GM19193 (cell line): Measurements from ENCODE around the gene SNX10.

Source experiments
- POLR2A ChIP-seq: IDR thresholded peaks from 4 replicates; pipeline ENCODE4 v1.6.1; 2011; ENCODE audit not compliant: insufficient read depth, insufficient read length; ENCODE audit errors: extremely low read depth

The SNX10 gene

GRCh38 chr7:26326211-26326610 lies 34.5 kb downstream of the SNX10 start:
- no peak for TF ChIP-seq POLR2A

- no peak for TF ChIP-seq POLR2A
Measured at GRCh38 chr7:26328498-26329390, 37.1 kb downstream of the SNX10 start.

DNA sequence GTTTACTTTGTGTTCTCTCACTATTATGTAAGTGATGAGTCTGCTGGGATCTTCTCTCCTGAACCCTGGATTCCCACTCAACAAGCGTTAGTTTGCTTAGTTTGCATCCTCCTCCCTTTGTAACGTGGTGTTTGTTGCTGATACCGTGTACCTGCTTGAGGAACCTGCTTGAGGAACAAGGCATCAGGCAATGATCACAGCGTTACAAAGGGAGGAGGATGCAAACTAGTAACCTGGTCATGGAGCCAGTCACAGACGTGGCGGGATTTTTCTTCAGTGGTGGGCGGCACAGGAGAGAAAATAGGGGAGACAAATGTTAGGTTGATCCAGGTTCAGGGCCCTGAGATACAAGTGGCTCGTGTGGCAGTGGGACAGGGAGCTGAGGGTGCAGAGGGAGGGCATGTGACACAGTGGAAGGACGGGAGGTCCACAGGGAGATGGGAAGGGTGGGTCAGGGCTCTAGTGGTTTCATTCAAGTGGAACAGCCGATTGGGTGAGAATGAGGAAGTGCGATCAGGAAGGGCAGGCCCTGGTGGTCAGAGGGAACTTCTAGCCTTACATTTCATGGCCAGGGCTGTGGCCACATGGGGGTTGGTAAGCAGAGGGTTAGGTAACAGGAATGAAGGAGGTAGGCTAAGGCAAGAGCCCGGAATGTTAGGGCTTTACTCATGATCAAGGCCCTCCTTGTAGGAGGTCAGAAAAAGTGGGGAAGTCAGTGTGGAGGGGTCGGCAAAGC lies 38.0 kb downstream of the SNX10 start:
- TF ChIP-seq POLR2A: no peak

DNA sequence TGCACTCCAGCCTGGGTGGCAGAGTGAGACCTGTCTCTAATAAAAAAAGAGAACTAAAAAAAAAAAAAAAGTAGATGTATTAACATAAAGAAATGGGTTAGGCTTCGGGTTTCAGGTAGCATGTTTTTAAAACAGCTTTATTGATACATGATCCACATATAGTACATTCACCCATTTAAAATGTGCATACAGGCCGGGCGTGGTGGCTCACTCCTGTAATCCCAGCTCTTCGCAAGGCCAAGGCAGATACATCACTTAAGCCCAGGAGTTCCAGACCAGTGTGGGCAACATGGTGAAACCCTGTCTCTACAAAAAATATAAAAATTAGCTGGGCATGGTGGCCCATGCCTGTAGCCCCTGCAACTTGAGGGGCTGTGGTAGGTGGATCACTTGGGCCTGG lies 39.5 kb downstream of the SNX10 start:
- no peak for TF ChIP-seq POLR2A

DNA sequence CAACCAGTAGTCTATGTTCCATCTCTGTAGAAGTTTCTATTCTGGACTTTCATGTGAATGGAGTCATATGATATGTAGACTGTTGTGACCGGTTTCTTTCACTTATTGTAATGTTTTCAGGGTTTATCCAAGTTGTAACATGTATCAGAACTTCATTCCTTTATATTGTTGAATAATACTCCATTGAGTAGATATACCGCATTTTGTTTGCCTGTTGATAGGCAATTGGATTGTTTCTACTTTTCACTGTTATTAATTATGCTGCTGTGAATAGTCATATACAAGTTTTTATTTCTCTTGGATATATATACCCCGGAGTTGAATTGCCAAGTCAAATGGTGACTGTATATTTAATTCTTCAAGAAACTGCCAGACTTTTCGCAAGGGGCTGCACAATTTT lies 40.1 kb downstream of the SNX10 start:
- no peak for TF ChIP-seq POLR2A

DNA sequence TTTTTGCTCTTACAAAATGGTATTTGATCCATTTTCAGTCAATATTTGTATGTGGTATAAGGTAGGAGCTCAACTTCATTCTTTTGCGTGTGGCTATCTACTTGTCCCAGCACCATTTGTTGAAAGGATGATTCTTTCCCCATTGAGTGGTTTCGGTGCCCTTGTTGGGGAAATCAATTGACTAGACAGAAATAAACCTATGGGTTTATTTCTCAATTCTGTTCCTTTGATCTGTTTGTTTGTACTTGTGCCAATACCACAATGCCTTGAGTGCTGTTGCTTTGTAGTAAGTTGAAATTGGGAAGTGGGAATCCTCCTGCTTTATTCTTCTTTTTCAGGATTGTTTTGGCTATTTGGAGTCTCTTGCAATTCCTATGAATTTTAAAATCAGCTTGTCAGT lies 41.0 kb downstream of the SNX10 start:
- TF ChIP-seq POLR2A: no peak

- TF ChIP-seq POLR2A: no peak
Measured at GRCh38 chr7:26334166-26334859, 42.7 kb downstream of the SNX10 start.

- no peak for TF ChIP-seq POLR2A
Measured at GRCh38 chr7:26337232-26337865, 45.7 kb downstream of the SNX10 start.

DNA sequence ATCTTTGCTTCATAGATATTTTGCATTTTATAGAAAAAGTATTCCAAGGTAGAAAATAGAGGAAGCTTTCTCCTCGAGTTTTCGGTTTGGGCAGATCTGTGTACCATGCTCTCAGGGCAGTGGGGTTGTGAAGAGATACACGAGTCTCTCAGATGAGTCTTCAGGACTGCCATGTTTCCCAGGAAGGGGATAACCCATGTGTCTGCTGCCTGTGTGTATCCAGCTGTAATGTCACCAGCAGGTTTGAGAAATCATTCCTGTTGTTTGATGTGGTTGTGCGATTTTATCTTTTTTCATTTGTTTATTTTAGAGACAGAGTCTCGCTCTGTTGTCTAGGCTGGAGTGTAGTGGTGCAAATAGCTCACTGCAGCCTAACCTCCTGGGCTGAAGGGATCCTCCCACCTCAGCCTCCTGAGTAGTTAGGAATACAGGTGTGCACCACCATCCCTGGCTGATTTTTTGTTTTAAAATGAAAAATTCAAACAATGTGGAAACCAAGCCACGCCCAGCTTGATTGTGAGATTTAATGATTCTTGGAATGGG lies 48.9 kb downstream of the SNX10 start:
- no peak for TF ChIP-seq POLR2A

DNA sequence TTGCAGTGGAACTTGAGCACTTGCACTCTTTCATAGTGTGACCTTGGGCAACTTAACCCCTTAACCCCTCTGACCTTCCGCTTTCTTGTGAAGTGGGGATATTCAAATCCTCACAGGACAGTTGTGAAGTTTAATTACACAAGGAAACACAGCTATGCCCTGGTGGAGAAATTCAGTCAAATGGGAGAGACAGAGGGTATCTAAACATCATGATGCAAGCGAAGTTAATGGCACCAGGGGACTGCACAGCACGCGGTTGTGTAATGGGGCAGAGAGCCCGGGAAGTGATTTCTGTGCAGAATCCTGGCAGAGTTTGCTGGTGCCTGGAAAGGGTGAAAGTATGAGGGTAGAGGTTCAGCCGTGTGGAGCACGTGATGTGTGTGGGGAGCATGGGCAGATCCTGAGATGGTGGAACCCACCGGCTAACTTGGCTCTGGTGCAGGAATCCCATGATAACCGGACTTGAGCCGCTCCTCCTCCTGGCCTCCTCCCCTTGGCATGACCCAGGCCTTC lies 51.7 kb downstream of the SNX10 start:
- no peak for TF ChIP-seq POLR2A

GRCh38 chr7:26343837-26344236 lies 52.2 kb downstream of the SNX10 start:
- no peak for TF ChIP-seq POLR2A

- TF ChIP-seq POLR2A: no peak
Measured at GRCh38 chr7:26345202-26345601, 53.5 kb downstream of the SNX10 start.

- TF ChIP-seq POLR2A: no peak
Measured at GRCh38 chr7:26345837-26346236, 54.2 kb downstream of the SNX10 start.

DNA sequence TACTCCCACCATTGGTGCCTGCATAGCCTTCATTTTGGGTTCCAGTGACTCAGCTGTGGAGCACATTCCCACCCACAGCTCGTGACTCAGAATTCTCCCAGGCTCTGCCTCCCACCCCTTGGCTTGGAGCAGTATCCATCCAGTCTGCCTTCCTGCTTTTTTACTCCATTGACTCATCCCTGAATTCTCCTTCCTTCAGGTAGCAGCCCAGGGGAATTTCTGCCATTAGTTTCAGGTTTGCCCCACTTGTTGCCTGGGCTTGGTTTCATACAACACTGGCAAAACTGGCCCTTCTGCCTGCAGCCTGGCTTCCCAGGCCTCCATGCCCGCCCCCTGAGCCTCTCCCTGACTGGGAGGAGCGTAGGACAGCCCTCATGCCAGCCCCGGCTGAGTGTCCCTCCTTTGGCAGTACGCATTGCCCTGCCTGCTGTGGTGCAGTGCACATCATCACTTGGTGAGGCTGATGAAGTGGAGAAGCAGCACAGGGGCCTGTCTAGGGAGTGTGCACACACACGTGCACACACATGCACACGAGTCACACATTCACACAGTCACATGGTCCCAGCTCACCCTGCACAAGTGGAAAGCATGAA lies 55.0 kb downstream of the SNX10 start:
- TF ChIP-seq POLR2A: no peak
